Adrenal gland (tissue), 12 donors: ENCODE results near the gene GNB5. TPM values are rescaled to one million over a fixed set of nuclear protein-coding genes. Genes with fewer than 3 reads are reported as not detected.

Experiments used
- DNase-seq, 7 donors: peaks; one replicate each; pipeline ENCODE4 v3.0.0-alpha.2; 2019 to 2020
- H3K27ac ChIP-seq, 5 donors: fragments of 200-600 bp; sonication (generic) in 4 of 5; 1 replicate in 3 of 5; 2 replicates in 2 of 5; pipeline versions ENCODE4 v1.5.1 to v1.8.0; 2016 to 2020; ENCODE audit warnings: mild to moderate bottlenecking in 1 of 5
- H3K27me3 ChIP-seq: fragments of 200-600 bp; 2 replicates; pipeline ENCODE4 v1.8.0; 2021
- H3K36me3 ChIP-seq, 2 donors: fragments of 200-600 bp; replicated peaks in 1 of 2; 1 replicate in 1 of 2; 2 replicates in 1 of 2; pipeline versions ENCODE4 v1.5.1 to v1.8.0; 2018 to 2022
- H3K4me1 ChIP-seq, 2 donors: fragments of 200-600 bp; replicated peaks in 1 of 2; 1 replicate in 1 of 2; 2 replicates in 1 of 2; pipeline versions ENCODE4 v1.5.1 to v1.8.0; 2018 to 2021
- H3K4me3 ChIP-seq, 4 donors: fragments of 200-600 bp; sonication (generic) in 3 of 4; one replicate each; pipeline ENCODE4 v1.5.1; 2016 to 2018
- H3K9me3 ChIP-seq, 3 donors: fragments of 200-600 bp; sonication (generic) in 1 of 3; replicated peaks in 1 of 3; 1 replicate in 2 of 3; 2 replicates in 1 of 3; pipeline versions ENCODE4 v1.5.1 to v1.8.0; 2016 to 2021
- CTCF ChIP-seq, 6 experiments: fragments of 450-650 bp in 4 of 6; fragments of 200-600 bp in 2 of 6; sonication (generic) in 1 of 6; IDR thresholded peaks; 1 replicate in 5 of 6; 2 replicates in 1 of 6; pipeline versions ENCODE4 v1.5.1 to v1.8.0; 2016 to 2021; ENCODE audit warnings: antibody characterized with exemption in 6 of 6, mild to moderate bottlenecking in 2 of 6, moderate library complexity in 1 of 6
- POLR2A ChIP-seq, 2 donors: fragments of 450-650 bp; IDR thresholded peaks; one replicate each; pipeline ENCODE4 v1.6.1; 2017; ENCODE audit warnings: antibody characterized with exemption in 2 of 2, mild to moderate bottlenecking in 2 of 2, moderate library complexity in 1 of 2
- WGBS, 4 donors: extraction: QIAGEN DNeasy Blood & Tissue Kit in 2 of 4; methylation state at CpG; one replicate each; pipeline versions ENCODE4 v1.1.5 to v1.1.7; 2013 to 2017; 5-methylcytosine and 5-hydroxymethylcytosine counted together
- intact Hi-C, 2 donors: fragments of 100-400 bp; cut with DNase I; formaldehyde crosslinking; loops; one replicate each; pipeline versions ENCODE4 v1.14.1 to v1.15.0; 2022 to 2023
- polyA plus RNA-seq, 3 donors: library from polyadenylated mRNA; stranded (reverse); fragments of 200-250 nt in 2 of 3; fragments of 350-450 nt in 1 of 3; fragmentation: Illumina TruSeq in 1 of 3; extraction: RNeasy Lipid Tissue Mini Kit (QIAGEN cat#74804) in 1 of 3; gene quantifications; one replicate each; pipeline ENCODE4 v1.2.3, GENCODE V29; 2013 to 2014
- total RNA-seq, 9 donors: library from RNA; depleted of rRNA in 4 of 9; stranded (reverse); fragments of >200 nt in 4 of 9; fragments of 120-200 nt in 1 of 9; fragmentation: NEBNext Ultra II Directional in 1 of 9; extraction: Animal tissue kit (Norgen Biotek cat#: 25700) in 1 of 9; gene quantifications; one replicate each; pipeline versions ENCODE4 v1.1.0 to v1.2.4, GENCODE V29; 2013 to 2023
- donor health status: healthy with polysubstance abuse.
- donor health status: Bipolar disorder and iron deficiency.
- donor health status: DM: yes; HTN: yes; CAD: no.
- donor health status: DM: no; HTN: no; CAD: no.
- donor health status: DM: no; HTN: no; CAD: no.
- donor health status: DM: yes; HTN: yes; CAD: no.

The GNB5 gene
- total and polyA plus RNA-seq, 12 donors, result 2.8 to 60.7 (median 18.8) TPM

- intact Hi-C loops, result loop anchor here (10.0 kb wide), 2 partner anchors 49 to 149 kb away; no protein-coding TSS in a partner anchor
- no peaks in the 10 kb centered on the region for H3K27me3 ChIP-seq
- WGBS, 4 donors, result 90 to 95% (median 91%) methylated on average over 10 of the region's 10 CpGs
- no peak for TF ChIP-seq POLR2A (IDR thresholded peaks at IDR 0.05)
- H3K36me3 ChIP-seq, result no peaks in the 10 kb centered on the region
- H3K4me1 ChIP-seq, result no peaks in the 10 kb centered on the region
- H3K4me3 ChIP-seq, result no peak overlapping the region
- no peaks in the 10 kb centered on the region for H3K9me3 ChIP-seq
- H3K27ac ChIP-seq, result no peak overlapping the region
- peak in 1 of 7 donors; percentile 28 for DNase-seq
These were observed 57.5 kb downstream of the GNB5 start for GRCh38 chr15:52133510-52134220.

- Histone ChIP-seq H3K4me3 (no peak overlapping the region), H3K4me1 (no peaks in the 10 kb centered on the region), H3K27ac (no peak overlapping the region), H3K9me3 (no peaks in the 10 kb centered on the region), H3K36me3 (no peaks in the 10 kb centered on the region), H3K27me3 (no peaks in the 10 kb centered on the region)
- intact Hi-C loops, result loop anchor here (10.0 kb wide), 2 partner anchors 47 to 147 kb away; no protein-coding TSS in a partner anchor
- no peak for TF ChIP-seq CTCF (IDR thresholded peaks at IDR 0.05)
- no peak for DNase-seq
These were observed 59.1 kb downstream of the GNB5 start for GRCh38 chr15:52132066-52132465.

- intact Hi-C loops, result no loop called here
- no peaks in the 10 kb centered on the region for H3K36me3 ChIP-seq
- H3K4me1 ChIP-seq, result no peaks in the 10 kb centered on the region
- no peaks in the 10 kb centered on the region for H3K9me3 ChIP-seq
- H3K27me3 ChIP-seq, result no peaks in the 10 kb centered on the region
- 92 to 96% (median 94%) methylated on average over 3 of the region's 3 CpGs for WGBS, 4 donors
- DNase-seq, result peak in 1 of 7 donors; percentile 21
- no peak overlapping the region for H3K27ac ChIP-seq
- no peak overlapping the region for H3K4me3 ChIP-seq
- TF ChIP-seq CTCF (IDR thresholded peaks at IDR 0.05), result no peak
- TF ChIP-seq POLR2A (IDR thresholded peaks at IDR 0.05), result no peak
These were observed 62.6 kb downstream of the GNB5 start for GRCh38 chr15:52128568-52128967.

- no peak overlapping the region for H3K4me3 ChIP-seq
- H3K27ac ChIP-seq, result peak overlapping the region in 1 of 5 donors; percentile 22
- DNase-seq, result peak in 4 of 7 donors; percentile 47 to 53 (median 50)
- H3K4me1 ChIP-seq, result no peaks in the 10 kb centered on the region
- intact Hi-C loops, result no loop called here
- H3K36me3 ChIP-seq, result no peaks in the 10 kb centered on the region
- H3K9me3 ChIP-seq, result no peaks in the 10 kb centered on the region
- 75 to 79% (median 75%) methylated on average over 11 of the region's 11 CpGs for WGBS, 4 donors
- no peaks in the 10 kb centered on the region for H3K27me3 ChIP-seq
- TF ChIP-seq POLR2A (IDR thresholded peaks at IDR 0.05), result no peak
- no peak for TF ChIP-seq CTCF (IDR thresholded peaks at IDR 0.05)
These were observed 66.8 kb downstream of the GNB5 start for GRCh38 chr15:52124270-52124880.
